Effector memory CD4-positive, alpha-beta T cell (primary cell): Measurements from ENCODE around the gene SLC4A5.

Experiments used
- DNase-seq, 3 donors: peaks; one replicate each; pipeline ENCODE4 v3.0.0-alpha.2; 2020
- H3K27ac ChIP-seq: 2 replicates; pipeline ENCODE4 v1.7.0; 2013; ENCODE audit warnings: mild to moderate bottlenecking, low read length, moderate library complexity; ENCODE audit not compliant: insufficient read depth, poor library complexity, severe bottlenecking
- H3K27me3 ChIP-seq: replicated peaks from 2 replicates; pipeline ENCODE4 v1.7.0; 2013; ENCODE audit warnings: mild to moderate bottlenecking, low read length; ENCODE audit not compliant: insufficient read depth, control insufficient read depth, poor library complexity, severe bottlenecking
- H3K36me3 ChIP-seq: 2 replicates; pipeline ENCODE4 v1.7.0; 2013; ENCODE audit warnings: mild to moderate bottlenecking, low read length, moderate library complexity; ENCODE audit not compliant: control insufficient read depth, insufficient read depth
- H3K4me1 ChIP-seq: 2 replicates; pipeline ENCODE4 v1.7.0; 2013; ENCODE audit warnings: low read length, mild to moderate bottlenecking; ENCODE audit not compliant: control insufficient read depth, insufficient read depth, poor library complexity, severe bottlenecking
- H3K4me3 ChIP-seq: 2 replicates; pipeline ENCODE4 v1.7.0; 2013; ENCODE audit warnings: low read length, low read depth, mild to moderate bottlenecking; ENCODE audit not compliant: insufficient read depth, poor library complexity, severe bottlenecking
- H3K9me3 ChIP-seq: 2 replicates; pipeline ENCODE4 v1.7.0; 2013; ENCODE audit warnings: mild to moderate bottlenecking, low read length, moderate library complexity; ENCODE audit not compliant: control insufficient read depth

The SLC4A5 gene

GRCh38 chr2:74281141-74281975, 61.9 kb downstream of the SLC4A5 start:
- Histone ChIP-seq H3K4me3 (no peak overlapping the region), H3K9me3 (no peaks in the 10 kb centered on the region), H3K4me1 (no peaks in the 10 kb centered on the region), H3K36me3 (no peaks in the 10 kb centered on the region), H3K27ac (no peak overlapping the region), H3K27me3 (no peaks in the 10 kb centered on the region)
- no peak for DNase-seq

- no peaks in the 10 kb centered on the region for H3K9me3 ChIP-seq
- H3K4me3 ChIP-seq: no peak overlapping the region
- H3K4me1 ChIP-seq: no peaks in the 10 kb centered on the region
- H3K27ac ChIP-seq: no peak overlapping the region
- DNase-seq: no peak
- H3K36me3 ChIP-seq: no peaks in the 10 kb centered on the region
- H3K27me3 ChIP-seq: no peaks in the 10 kb centered on the region
Measured at GRCh38 chr2:74278694-74279093, 64.5 kb downstream of the SLC4A5 start.

- Histone ChIP-seq H3K9me3 (no peaks in the 10 kb centered on the region), H3K27me3 (no peaks in the 10 kb centered on the region), H3K36me3 (no peaks in the 10 kb centered on the region), H3K27ac (no peak overlapping the region), H3K4me1 (no peaks in the 10 kb centered on the region), H3K4me3 (no peak overlapping the region)
- no peak for DNase-seq
Measured at GRCh38 chr2:74278176-74278575, 65.0 kb downstream of the SLC4A5 start.

GRCh38 chr2:74275228-74275627, 68.0 kb downstream of the SLC4A5 start:
- H3K36me3 ChIP-seq: no peaks in the 10 kb centered on the region
- no peak for DNase-seq
- no peak overlapping the region for H3K4me3 ChIP-seq

GRCh38 chr2:74269667-74270066, 73.5 kb downstream of the SLC4A5 start:
- Histone ChIP-seq H3K4me3 (no peak overlapping the region), H3K9me3 (no peaks in the 10 kb centered on the region), H3K4me1 (peaks cover 10% of the 10 kb centered on the region), H3K27me3 (no peaks in the 10 kb centered on the region), H3K27ac (no peak overlapping the region), H3K36me3 (no peaks in the 10 kb centered on the region)
- no peak for DNase-seq

More at GRCh38 chr2:74275228-74275627, 68.0 kb downstream of the SLC4A5 start:
- Histone ChIP-seq H3K27ac (no peak overlapping the region), H3K27me3 (no peaks in the 10 kb centered on the region), H3K4me1 (no peaks in the 10 kb centered on the region), H3K9me3 (no peaks in the 10 kb centered on the region)

- no peaks in the 10 kb centered on the region for H3K27me3 ChIP-seq
- no peaks in the 10 kb centered on the region for H3K36me3 ChIP-seq
- DNase-seq: peak; percentile 25 to 46 (median 25)
- H3K27ac ChIP-seq: no peak overlapping the region
- H3K9me3 ChIP-seq: no peaks in the 10 kb centered on the region
- peaks cover 10% of the 10 kb centered on the region for H3K4me1 ChIP-seq
- no peak overlapping the region for H3K4me3 ChIP-seq
Measured at GRCh38 chr2:74267068-74267467, 76.1 kb downstream of the SLC4A5 start.

GRCh38 chr2:74264281-74264680, 78.9 kb downstream of the SLC4A5 start:
- DNase-seq: no peak
- Histone ChIP-seq H3K4me1 (peaks cover 10% of the 10 kb centered on the region), H3K27me3 (no peaks in the 10 kb centered on the region), H3K36me3 (no peaks in the 10 kb centered on the region), H3K9me3 (no peaks in the 10 kb centered on the region), H3K27ac (no peak overlapping the region), H3K4me3 (no peak overlapping the region)

GRCh38 chr2:74262681-74263080, 80.5 kb downstream of the SLC4A5 start:
- H3K27ac ChIP-seq: no peak overlapping the region
- H3K4me3 ChIP-seq: no peak overlapping the region
- H3K27me3 ChIP-seq: no peaks in the 10 kb centered on the region
- H3K4me1 ChIP-seq: peaks cover 8% of the 10 kb centered on the region
- no peaks in the 10 kb centered on the region for H3K9me3 ChIP-seq
- no peak for DNase-seq
- H3K36me3 ChIP-seq: no peaks in the 10 kb centered on the region

GRCh38 chr2:74261204-74261864, 81.9 kb downstream of the SLC4A5 start:
- no peaks in the 10 kb centered on the region for H3K27me3 ChIP-seq
- H3K4me1 ChIP-seq: no peaks in the 10 kb centered on the region
- H3K4me3 ChIP-seq: no peak overlapping the region
- no peaks in the 10 kb centered on the region for H3K36me3 ChIP-seq
- no peak overlapping the region for H3K27ac ChIP-seq
- H3K9me3 ChIP-seq: no peaks in the 10 kb centered on the region
- DNase-seq: no peak

- H3K9me3 ChIP-seq: no peaks in the 10 kb centered on the region
- no peaks in the 10 kb centered on the region for H3K27me3 ChIP-seq
- no peaks in the 10 kb centered on the region for H3K4me1 ChIP-seq
- H3K27ac ChIP-seq: no peak overlapping the region
- H3K4me3 ChIP-seq: no peak overlapping the region
- H3K36me3 ChIP-seq: no peaks in the 10 kb centered on the region
- no peak for DNase-seq
Measured at GRCh38 chr2:74260495-74260894, 82.7 kb downstream of the SLC4A5 start.
